Duodenal mucosa (tissue), 2 donors: ENCODE data around the gene MAJIN.
A peak's percentile ranks its signal among the peaks of the same experiment; 100 is the strongest.

Experiments
- H3K27ac ChIP-seq: one replicate; pipeline ENCODE4 v1.7.0; 2013; ENCODE audit warnings: low read depth, low read length
- H3K27me3 ChIP-seq, 2 donors: one replicate each; pipeline ENCODE4 v1.7.0; 2013; ENCODE audit warnings: low read length in 2 of 2, control low read depth in 1 of 2; ENCODE audit not compliant: insufficient read depth in 2 of 2, control insufficient read depth in 1 of 2
- H3K36me3 ChIP-seq, 2 donors: one replicate each; pipeline ENCODE4 v1.7.0; 2013; ENCODE audit warnings: low read length in 2 of 2, control low read depth in 1 of 2; ENCODE audit not compliant: insufficient read depth in 2 of 2, control insufficient read depth in 1 of 2
- H3K4me1 ChIP-seq, 2 donors: one replicate each; pipeline ENCODE4 v1.7.0; 2013; ENCODE audit warnings: low read length in 2 of 2, control low read depth in 1 of 2; ENCODE audit not compliant: insufficient read depth in 2 of 2, control insufficient read depth in 1 of 2
- H3K4me3 ChIP-seq, 2 donors: one replicate each; pipeline ENCODE4 v1.7.0; 2013; ENCODE audit warnings: low read length in 2 of 2, low read depth in 1 of 2
- H3K9ac ChIP-seq, 2 donors: one replicate each; pipeline ENCODE4 v1.7.0; 2013; ENCODE audit warnings: low read length in 2 of 2, low read depth in 1 of 2
- H3K9me3 ChIP-seq, 2 donors: one replicate each; pipeline ENCODE4 v1.7.0; 2013; ENCODE audit warnings: low read length in 2 of 2, control low read depth in 1 of 2; ENCODE audit not compliant: control insufficient read depth in 1 of 2

MAJIN gene

DNA sequence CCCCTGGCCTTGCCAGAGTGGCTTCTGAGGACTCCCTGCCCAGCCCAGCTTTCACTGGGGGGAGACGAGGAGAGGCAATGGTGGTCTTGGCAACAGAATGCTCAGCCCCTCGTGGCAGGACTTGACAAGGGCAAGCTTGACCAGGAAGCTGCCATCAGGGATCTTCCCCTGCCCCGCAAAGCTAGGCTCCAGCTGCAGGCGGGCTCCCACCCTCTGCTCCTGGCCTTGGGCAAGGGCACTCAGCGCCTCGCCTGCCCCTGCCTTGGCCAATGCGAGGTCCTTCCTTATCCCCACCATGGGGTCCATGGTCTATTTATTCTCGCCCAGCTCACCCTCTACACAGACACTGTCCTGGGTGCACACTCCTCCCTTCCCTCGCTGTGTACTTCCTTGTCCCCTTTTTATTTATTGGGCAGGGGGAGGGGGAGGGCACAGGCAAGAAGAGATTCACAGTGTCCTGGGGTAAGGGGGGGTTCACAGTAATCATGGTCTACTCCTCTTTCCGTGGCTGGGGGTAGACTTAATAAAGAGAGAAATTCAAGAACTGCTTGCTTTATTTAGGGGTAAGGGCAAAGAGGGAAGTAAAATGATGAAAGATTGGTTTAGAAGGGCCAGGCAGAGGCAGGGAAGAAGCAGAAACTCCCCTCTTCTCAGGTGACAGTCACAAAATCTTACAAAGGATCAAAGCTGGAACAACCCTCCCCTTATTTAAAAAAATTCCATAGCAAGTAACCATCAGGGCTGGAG is 37.8 kb downstream of the MAJIN start:
- Histone ChIP-seq H3K4me3 (no peak overlapping the region), H3K4me1 (peaks cover 0 to 9% of the 10 kb centered on the region in 2 donors), H3K9ac (no peak overlapping the region), H3K9me3 (no peaks in the 10 kb centered on the region), H3K27ac (no peak overlapping the region), H3K36me3 (peaks cover 24 to 47% of the 10 kb centered on the region in 2 donors), H3K27me3 (no peaks in the 10 kb centered on the region)

DNA sequence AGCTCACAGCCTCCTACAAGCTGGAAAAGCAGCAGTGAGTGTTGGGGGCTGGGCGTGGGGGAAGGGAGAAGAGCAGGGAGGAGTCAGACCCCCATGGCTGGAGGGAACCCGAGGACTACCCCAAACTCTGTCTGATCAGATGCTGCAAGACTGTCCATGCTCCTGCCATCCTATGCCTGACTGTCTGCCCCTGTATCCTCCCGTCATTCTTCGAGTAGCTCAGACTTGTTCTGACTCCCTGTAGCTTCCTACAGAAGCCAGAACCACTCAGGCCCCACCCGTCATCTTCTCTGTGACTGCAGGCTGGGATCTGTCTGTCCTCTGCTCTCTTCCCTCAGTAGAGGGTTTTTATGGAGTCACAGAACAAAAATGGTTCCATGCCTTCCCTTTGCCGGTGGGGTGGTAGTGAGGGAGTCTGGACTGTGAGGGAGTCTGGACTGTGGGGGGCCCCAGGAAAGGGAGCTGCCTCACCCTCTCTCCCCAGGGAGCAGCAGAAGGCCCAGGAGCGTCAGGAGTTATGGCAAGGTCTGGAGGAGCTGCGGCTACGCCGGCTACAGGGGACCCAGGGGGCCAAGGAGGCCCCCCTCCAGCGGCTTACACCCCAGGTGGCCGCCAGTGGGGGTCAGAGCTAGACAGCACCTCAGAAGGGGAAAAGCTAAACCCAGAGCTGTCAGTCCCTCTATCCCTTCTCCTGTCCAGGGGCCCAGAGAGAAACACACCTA is 38.5 kb downstream of the MAJIN start:
- no peaks in the 10 kb centered on the region for H3K9me3 ChIP-seq
- H3K9ac ChIP-seq = no peak overlapping the region
- no peak overlapping the region for H3K27ac ChIP-seq
- no peak overlapping the region for H3K4me3 ChIP-seq
- peaks cover 24 to 49% of the 10 kb centered on the region in 2 donors for H3K36me3 ChIP-seq
- peaks cover 0 to 9% of the 10 kb centered on the region in 2 donors for H3K4me1 ChIP-seq
- no peaks in the 10 kb centered on the region for H3K27me3 ChIP-seq

DNA sequence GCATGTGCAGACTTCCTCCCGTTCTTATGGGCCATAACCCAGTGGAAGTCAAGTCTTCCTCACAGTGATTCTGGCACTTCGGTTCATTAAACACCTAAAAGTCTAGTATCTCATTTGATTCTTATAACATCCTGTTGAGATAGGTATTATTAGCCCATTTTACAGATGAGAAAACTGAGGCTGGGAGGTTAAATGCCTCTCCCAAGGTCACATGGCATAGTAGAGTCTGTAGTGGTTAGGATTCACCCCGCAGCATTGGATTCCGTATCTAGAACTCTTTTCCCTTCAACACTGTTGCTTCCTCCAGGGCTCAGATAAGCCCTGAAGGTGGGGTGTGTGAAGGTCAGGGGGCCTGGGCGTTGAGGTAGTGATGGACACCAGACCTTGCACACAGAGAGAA is 39.6 kb downstream of the MAJIN start:
- H3K27ac ChIP-seq = no peak overlapping the region
- H3K9ac ChIP-seq = no peak overlapping the region
- H3K4me3 ChIP-seq = no peak overlapping the region
- no peaks in the 10 kb centered on the region for H3K27me3 ChIP-seq
- H3K9me3 ChIP-seq = no peaks in the 10 kb centered on the region
- peaks cover 0 to 9% of the 10 kb centered on the region in 2 donors for H3K4me1 ChIP-seq
- H3K36me3 ChIP-seq = peaks cover 29 to 53% of the 10 kb centered on the region in 2 donors

DNA sequence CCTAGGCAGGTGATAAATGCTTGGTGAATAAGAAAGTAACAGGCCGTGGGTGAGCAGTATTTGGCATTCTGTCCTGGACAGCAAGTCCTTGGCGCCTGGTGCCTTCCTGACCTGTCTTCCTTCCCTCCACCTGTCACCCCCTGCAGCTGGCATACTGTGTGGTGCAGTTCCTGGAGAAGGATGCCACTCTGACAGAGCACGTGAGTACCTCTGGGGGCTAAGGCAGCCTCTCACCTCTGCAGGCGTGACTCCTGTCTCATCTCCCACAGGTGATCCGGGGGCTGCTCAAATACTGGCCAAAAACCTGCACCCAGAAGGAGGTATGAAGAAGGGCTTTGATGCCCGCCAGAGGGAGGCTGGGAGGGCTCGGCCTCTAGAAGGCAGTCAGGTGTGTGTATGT is 40.6 kb downstream of the MAJIN start:
- Histone ChIP-seq H3K4me1 (peaks cover 0 to 9% of the 10 kb centered on the region in 2 donors), H3K9me3 (no peaks in the 10 kb centered on the region), H3K4me3 (no peak overlapping the region), H3K27me3 (no peaks in the 10 kb centered on the region), H3K9ac (no peak overlapping the region), H3K27ac (no peak overlapping the region), H3K36me3 (peaks cover 29 to 53% of the 10 kb centered on the region in 2 donors)

DNA sequence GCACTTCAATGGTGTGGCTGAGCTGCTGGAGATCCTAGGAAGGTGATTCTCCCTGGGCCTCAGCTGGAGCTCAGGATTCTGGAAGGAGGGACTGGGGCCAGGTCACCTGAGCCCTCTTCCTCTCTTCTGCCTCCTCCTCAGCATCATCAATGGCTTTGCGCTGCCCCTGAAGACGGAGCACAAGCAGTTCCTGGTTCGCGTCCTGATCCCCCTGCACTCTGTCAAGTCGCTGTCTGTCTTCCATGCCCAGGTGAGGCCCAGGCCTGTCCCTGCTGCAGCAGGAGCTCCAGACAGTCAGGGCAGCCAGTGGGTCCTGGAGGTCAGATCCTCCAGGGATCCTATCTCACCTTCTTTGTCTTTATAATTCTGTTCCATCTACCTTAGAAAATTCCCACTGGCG is 41.6 kb downstream of the MAJIN start:
- Histone ChIP-seq H3K9ac (no peak overlapping the region), H3K4me3 (no peak overlapping the region), H3K27ac (no peak overlapping the region), H3K4me1 (peaks cover 7 to 14% of the 10 kb centered on the region in 2 donors), H3K9me3 (no peaks in the 10 kb centered on the region), H3K36me3 (peaks cover 29 to 53% of the 10 kb centered on the region in 2 donors), H3K27me3 (no peaks in the 10 kb centered on the region)

DNA sequence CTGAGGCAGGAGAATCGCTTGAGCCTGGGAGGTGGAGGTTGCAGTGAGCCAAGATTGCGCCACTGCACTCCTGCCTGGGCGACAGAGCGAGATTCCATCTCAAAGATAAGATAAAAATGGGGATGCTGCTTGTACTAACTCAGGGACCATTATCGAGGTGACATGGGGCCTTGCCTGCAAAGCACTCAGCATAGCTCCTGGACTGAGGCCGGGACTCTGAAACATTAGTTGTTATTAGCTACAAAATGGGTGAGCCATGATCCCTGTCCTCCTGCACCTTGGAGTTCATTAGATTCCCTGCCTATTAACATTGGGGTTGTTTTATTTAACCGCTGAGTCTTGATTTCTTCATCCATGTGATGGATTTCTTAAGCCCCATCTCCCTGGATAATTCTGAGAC is 42.3 kb downstream of the MAJIN start:
- H3K9ac ChIP-seq = no peak overlapping the region
- H3K4me1 ChIP-seq = peaks cover 9 to 10% of the 10 kb centered on the region in 2 donors
- H3K27me3 ChIP-seq = no peaks in the 10 kb centered on the region
- H3K9me3 ChIP-seq = no peaks in the 10 kb centered on the region
- H3K36me3 ChIP-seq = peaks cover 29 to 53% of the 10 kb centered on the region in 2 donors
- H3K27ac ChIP-seq = no peak overlapping the region
- no peak overlapping the region for H3K4me3 ChIP-seq

DNA sequence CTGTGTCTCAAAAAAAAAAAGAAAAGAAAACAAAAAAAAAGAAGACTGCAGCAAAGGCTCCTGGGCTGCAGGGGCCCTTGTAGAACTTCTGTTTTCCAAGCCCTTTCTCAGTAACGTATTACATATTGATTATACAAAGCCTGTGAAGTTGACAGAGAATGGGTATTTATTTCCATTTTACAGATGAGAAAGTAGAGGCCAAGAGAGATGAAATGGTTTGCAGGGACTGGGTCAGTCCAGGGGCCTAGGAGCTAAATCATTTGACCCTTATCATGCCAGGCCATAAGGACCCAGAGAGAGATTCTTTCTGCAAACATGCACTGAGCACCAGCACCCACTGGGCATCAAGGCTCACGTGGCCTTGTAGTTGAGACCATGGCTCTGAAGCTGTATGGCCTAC is 43.0 kb downstream of the MAJIN start:
- Histone ChIP-seq H3K9ac (no peak overlapping the region), H3K4me3 (no peak overlapping the region), H3K27me3 (no peaks in the 10 kb centered on the region), H3K9me3 (no peaks in the 10 kb centered on the region), H3K27ac (no peak overlapping the region), H3K36me3 (peaks cover 29 to 49% of the 10 kb centered on the region in 2 donors), H3K4me1 (peaks cover 7 to 14% of the 10 kb centered on the region in 2 donors)

DNA sequence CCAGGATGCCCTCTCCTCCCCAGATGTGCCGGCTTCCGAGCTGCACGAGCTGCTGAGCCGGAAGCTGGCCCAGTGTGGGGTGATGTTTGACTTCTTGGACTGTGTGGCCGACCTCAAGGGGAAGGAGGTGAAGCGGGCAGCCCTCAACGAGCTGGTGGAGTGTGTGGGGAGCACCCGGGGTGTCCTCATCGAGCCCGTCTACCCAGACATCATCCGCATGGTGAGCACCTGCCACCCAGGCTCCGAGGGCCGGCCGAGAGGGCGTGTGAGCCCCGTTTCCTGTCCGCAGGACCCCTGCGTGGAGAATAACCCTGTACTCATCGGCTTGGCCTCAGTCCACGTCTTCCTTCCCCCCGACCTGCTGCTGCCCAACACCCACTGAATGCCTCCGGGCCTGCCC is 45.2 kb downstream of the MAJIN start:
- Histone ChIP-seq H3K4me3 (no peak overlapping the region), H3K9me3 (no peaks in the 10 kb centered on the region), H3K4me1 (peaks cover 11 to 20% of the 10 kb centered on the region in 2 donors), H3K36me3 (peaks cover 20 to 28% of the 10 kb centered on the region in 2 donors), H3K27me3 (no peaks in the 10 kb centered on the region), H3K9ac (no peak overlapping the region), H3K27ac (no peak overlapping the region)

DNA sequence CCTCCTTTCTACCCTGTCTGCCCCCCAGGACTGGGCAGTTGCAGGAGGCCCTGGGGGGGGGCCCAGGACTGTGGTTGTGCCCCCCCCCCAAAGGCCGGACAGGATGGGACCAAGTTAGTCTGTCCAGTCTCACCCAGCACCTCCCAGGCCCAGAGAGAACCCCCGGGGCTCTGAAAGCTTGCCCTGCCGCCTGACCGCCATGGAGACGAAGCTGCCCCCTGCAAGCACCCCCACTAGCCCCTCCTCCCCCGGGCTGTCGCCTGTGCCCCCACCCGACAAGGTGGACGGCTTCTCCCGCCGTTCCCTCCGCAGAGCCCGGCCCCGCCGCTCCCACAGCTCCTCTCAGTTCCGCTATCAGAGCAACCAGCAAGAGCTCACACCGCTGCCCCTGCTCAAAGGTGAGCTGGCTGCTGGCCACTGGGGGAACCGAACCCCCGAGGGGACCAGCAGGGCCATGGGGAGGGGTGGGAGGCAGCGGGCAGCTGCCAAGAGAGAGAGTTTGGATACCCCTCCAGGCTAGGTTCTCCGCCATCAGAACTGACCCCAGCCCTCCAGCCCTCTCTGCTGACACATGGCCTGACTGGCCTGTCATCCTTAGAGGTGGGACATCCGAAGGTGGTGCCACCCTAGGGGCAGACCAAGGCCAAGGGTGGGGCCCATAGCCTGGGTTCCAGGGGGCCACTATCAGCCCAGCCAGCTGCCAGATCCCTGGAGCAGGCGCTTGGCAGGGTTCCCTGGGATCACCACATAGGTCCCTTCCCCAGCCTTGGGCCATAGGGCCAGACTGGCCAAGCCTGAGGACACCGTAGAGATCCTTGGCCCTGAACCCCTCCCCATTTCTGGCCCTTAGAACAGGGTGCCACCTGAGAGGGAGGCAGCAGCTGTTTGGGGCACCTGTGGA is 46.1 kb downstream of the MAJIN start:
- no peaks in the 10 kb centered on the region for H3K27me3 ChIP-seq
- H3K27ac ChIP-seq = no peak overlapping the region
- H3K4me1 ChIP-seq = peaks cover 11 to 20% of the 10 kb centered on the region in 2 donors
- peaks cover 13 to 18% of the 10 kb centered on the region in 2 donors for H3K36me3 ChIP-seq
- no peaks in the 10 kb centered on the region for H3K9me3 ChIP-seq
- H3K9ac ChIP-seq = peak overlapping the region; percentile 83 to 86
- peak overlapping the region; percentile 85 to 95 for H3K4me3 ChIP-seq
